ENCODE measurements around the gene PXT1.

GRCh38 chr6:36355819-36356218 is 86.8 kb downstream of the PXT1 start:
- TF ChIP-seq CTCF (IDR thresholded peaks at IDR 0.05; ENCODE audit: poor library complexity) (no peak), EZH2 (IDR thresholded peaks at IDR 0.05; ENCODE audit: borderline replicate concordance) (no peak)
